H9 (cell line): Measurements from ENCODE around the gene RNU1-4. TPM values are rescaled to one million over a fixed set of nuclear protein-coding genes. Genes with fewer than 3 reads are reported as not detected.
"Not testable (repeated sequence)": the region's sequence is repeated elsewhere in the genome, so short reads cannot be mapped to it uniquely, and the experiment has no call there.

Experiments
- DNase-seq: peaks from one replicate; pipeline ENCODE4 v3.0.0-alpha.2; 2017
- H2AFZ ChIP-seq: one replicate; pipeline ENCODE4 v1.6.1; 2013; ENCODE audit warnings: mild to moderate bottlenecking, low read length, control low read depth, moderate library complexity
- H2AK5ac ChIP-seq: 2 replicates; pipeline ENCODE4 v1.6.1; 2013; ENCODE audit warnings: low read length, control low read depth, mixed read lengths; ENCODE audit not compliant: insufficient read length
- H2BK120ac ChIP-seq: one replicate; pipeline ENCODE4 v1.6.1; 2013; ENCODE audit warnings: low read depth, mild to moderate bottlenecking, low read length, control low read depth, inconsistent platforms; ENCODE audit not compliant: poor library complexity, severe bottlenecking
- H2BK12ac ChIP-seq: 2 replicates; pipeline ENCODE4 v1.6.1; 2013; ENCODE audit warnings: low read length, control low read depth, mixed read lengths, low read depth; ENCODE audit not compliant: insufficient read length
- H2BK15ac ChIP-seq: 2 replicates; pipeline ENCODE4 v1.6.1; 2013; ENCODE audit warnings: low read depth, low read length, control low read depth
- H2BK20ac ChIP-seq: one replicate; pipeline ENCODE4 v1.6.1; 2013; ENCODE audit warnings: low read depth, mild to moderate bottlenecking, low read length, control low read depth, inconsistent platforms; ENCODE audit not compliant: poor library complexity, severe bottlenecking
- H2BK5ac ChIP-seq: 2 replicates; pipeline ENCODE4 v1.6.1; 2013; ENCODE audit warnings: low read length, control low read depth, mixed read lengths; ENCODE audit not compliant: insufficient read length
- H3K14ac ChIP-seq: 2 replicates; pipeline ENCODE4 v1.6.1; 2013; ENCODE audit warnings: low read length, control low read depth; ENCODE audit not compliant: insufficient read depth
- H3K18ac ChIP-seq: 2 replicates; pipeline ENCODE4 v1.6.1; 2013; ENCODE audit warnings: low read depth, mild to moderate bottlenecking, mixed read lengths, low read length, control low read depth; ENCODE audit not compliant: insufficient read length
- H3K23ac ChIP-seq: 2 replicates; pipeline ENCODE4 v1.6.1; 2013; ENCODE audit warnings: low read length, control low read depth, mixed read lengths, low read depth; ENCODE audit not compliant: insufficient read length
- H3K23me2 ChIP-seq: 2 replicates; pipeline ENCODE4 v1.6.1; 2013; ENCODE audit warnings: low read depth, mild to moderate bottlenecking, mixed read lengths, low read length, control low read depth; ENCODE audit not compliant: insufficient read length, poor library complexity, severe bottlenecking
- H3K27ac ChIP-seq: 2 replicates; pipeline ENCODE4 v1.5.1; 2013; ENCODE audit warnings: low read length, control low read depth, mixed read lengths, low read depth; ENCODE audit not compliant: insufficient read length
- H3K27me3 ChIP-seq: 2 replicates; pipeline ENCODE4 v1.6.1; 2013; ENCODE audit warnings: low read length, control low read depth, inconsistent platforms; ENCODE audit not compliant: insufficient read depth
- H3K4ac ChIP-seq: 2 replicates; pipeline ENCODE4 v1.6.1; 2013; ENCODE audit warnings: low read depth, mild to moderate bottlenecking, control low read depth, inconsistent platforms, low read length, moderate library complexity
- H3K4me1 ChIP-seq: 2 replicates; pipeline ENCODE4 v1.6.1; 2013; ENCODE audit warnings: low read length, control low read depth, inconsistent platforms; ENCODE audit not compliant: insufficient read depth
- H3K4me2 ChIP-seq: 2 replicates; pipeline ENCODE4 v1.6.1; 2013; ENCODE audit warnings: low read length, control low read depth, mixed read lengths; ENCODE audit not compliant: insufficient read length, insufficient read depth
- H3K56ac ChIP-seq: 2 replicates; pipeline ENCODE4 v1.6.1; 2013; ENCODE audit warnings: low read depth, mild to moderate bottlenecking, mixed read lengths, low read length, control low read depth; ENCODE audit not compliant: insufficient read length
- H3K79me1 ChIP-seq: 2 replicates; pipeline ENCODE4 v1.6.1; 2013; ENCODE audit warnings: low read depth, mild to moderate bottlenecking, moderate library complexity, low read length, control low read depth, inconsistent platforms; ENCODE audit not compliant: insufficient read depth, poor library complexity, severe bottlenecking
- H3K79me2 ChIP-seq: 2 replicates; pipeline ENCODE4 v1.6.1; 2013; ENCODE audit warnings: low read length, control low read depth, inconsistent platforms; ENCODE audit not compliant: insufficient read depth
- H3K9ac ChIP-seq: 2 replicates; pipeline ENCODE4 v1.6.1; 2013; ENCODE audit warnings: low read length, control low read depth, mixed read lengths; ENCODE audit not compliant: insufficient read length; ENCODE audit errors: extremely low read depth
- H3K9me3 ChIP-seq: one replicate; pipeline ENCODE4 v1.6.1; 2013; ENCODE audit warnings: low read depth, low read length, inconsistent platforms; ENCODE audit not compliant: control insufficient read depth
- H3T11ph ChIP-seq: one replicate; pipeline ENCODE4 v1.6.1; 2013; ENCODE audit warnings: mild to moderate bottlenecking, low read length, control low read depth, inconsistent platforms
- H4K20me1 ChIP-seq: one replicate; pipeline ENCODE4 v1.6.1; 2013; ENCODE audit not compliant: control insufficient read depth, insufficient read length, insufficient read depth
- H4K5ac ChIP-seq: 2 replicates; pipeline ENCODE4 v1.6.1; 2013; ENCODE audit warnings: low read depth, mild to moderate bottlenecking, mixed read lengths, low read length, control low read depth; ENCODE audit not compliant: insufficient read length
- H4K8ac ChIP-seq: replicated peaks from 2 replicates; pipeline ENCODE4 v1.6.1; 2013; ENCODE audit warnings: low read length, control low read depth, mixed read lengths, low read depth; ENCODE audit not compliant: insufficient read length
- H4K91ac ChIP-seq: 2 replicates; pipeline ENCODE4 v1.6.1; 2013; ENCODE audit warnings: low read depth, mild to moderate bottlenecking, moderate library complexity, mixed read lengths, low read length, control low read depth; ENCODE audit not compliant: insufficient read length
- H3K27ac Mint-ChIP-seq, 3 experiments: 2 replicates in 2 of 3; 3 replicates in 1 of 3; pipeline ENCODE4 v1.8.0; 2020 to 2021; ENCODE audit warnings: mixed read lengths in 3 of 3, mild to moderate bottlenecking in 1 of 3, moderate library complexity in 1 of 3
- H3K27me3 Mint-ChIP-seq: 2 replicates; pipeline ENCODE4 v1.8.0; 2021; ENCODE audit warnings: low read depth, mild to moderate bottlenecking, moderate library complexity, mixed read lengths
- H3K36me3 Mint-ChIP-seq, 3 experiments: 2 replicates in 2 of 3; 3 replicates in 1 of 3; pipeline ENCODE4 v1.8.0; 2020 to 2021; ENCODE audit warnings: low read depth in 3 of 3, mixed read lengths in 3 of 3; ENCODE audit not compliant: insufficient read depth in 1 of 3
- H3K4me1 Mint-ChIP-seq, 2 experiments: 2 replicates each; pipeline ENCODE4 v1.8.0; 2020; ENCODE audit warnings: mixed read lengths in 2 of 2
- H3K4me3 Mint-ChIP-seq, 2 experiments: 2 replicates in 1 of 2; 3 replicates in 1 of 2; pipeline ENCODE4 v1.8.0; 2020 to 2021; ENCODE audit warnings: mild to moderate bottlenecking in 2 of 2, mixed read lengths in 2 of 2, moderate library complexity in 1 of 2
- H3K9me3 Mint-ChIP-seq, 2 experiments: 2 replicates in 1 of 2; 3 replicates in 1 of 2; pipeline ENCODE4 v1.8.0; 2020; ENCODE audit warnings: mild to moderate bottlenecking in 2 of 2, mixed read lengths in 2 of 2, moderate library complexity in 1 of 2
- WGBS: extraction: QIAGEN DNeasy Blood & Tissue Kit; methylation state at CpG from one replicate; pipeline ENCODE4 v1.1.7; 2013; ENCODE audit warnings: missing lambda C conversion rate, low lambda C conversion rate, mixed read lengths; ENCODE audit not compliant: insufficient read length; ENCODE audit errors: extremely low coverage; 5-methylcytosine and 5-hydroxymethylcytosine counted together
- long read RNA-seq: library from polyadenylated mRNA; unstranded; transcript quantifications from one replicate; pipeline ENCODE4 v2.0.0, GENCODE V29; 2020
- total RNA-seq: library from RNA; stranded (reverse); gene quantifications from 2 replicates; pipeline ENCODE4 v1.2.1, GENCODE V29; 2021

The RNU1-4 gene
- total RNA-seq, result 1,874 and 2,051 TPM in 2 replicates
- long read RNA-seq, result 0 reads

- not testable (repeated sequence) for H3K4me1 Mint-ChIP-seq, H3K27ac Mint-ChIP-seq
Observed at GRCh38 chr1:16740047-16740964, at the start of gene RNU1-4. Gene RNU1-4 (plus strand): TSS chr1:16740516.

GRCh38 chr1:16690971-16691682 lies 49.2 kb upstream of the RNU1-4 start:
- H2BK120ac ChIP-seq, H3K4me1 ChIP-seq, H3K27ac Mint-ChIP-seq, H3K4me1 Mint-ChIP-seq, H4K20me1 ChIP-seq, H3K9me3 ChIP-seq, H3K79me1 ChIP-seq, H3K4me3 Mint-ChIP-seq, H3K36me3 Mint-ChIP-seq, H3K79me2 ChIP-seq, H3K9ac ChIP-seq, H4K91ac ChIP-seq, H3K4me2 ChIP-seq, H2BK5ac ChIP-seq, H3K27ac ChIP-seq, H2AFZ ChIP-seq, H3K27me3 ChIP-seq, H4K8ac ChIP-seq, H3K9me3 Mint-ChIP-seq, H3K14ac ChIP-seq, H3K4ac ChIP-seq, DNase-seq, H2AK5ac ChIP-seq, H3T11ph ChIP-seq, H3K27me3 Mint-ChIP-seq, H2BK20ac ChIP-seq, H2BK12ac ChIP-seq, H3K23me2 ChIP-seq, H3K18ac ChIP-seq, H4K5ac ChIP-seq, H2BK15ac ChIP-seq, H3K23ac ChIP-seq, H3K56ac ChIP-seq: not testable (repeated sequence)
- no CpG with 5 or more reads among the region's 13 CpGs for WGBS

More at GRCh38 chr1:16740047-16740964, at the start of gene RNU1-4:
- H3K79me2 ChIP-seq, H2AK5ac ChIP-seq, H3K4ac ChIP-seq, H4K8ac ChIP-seq, H3K27me3 ChIP-seq, H3K9me3 ChIP-seq, H3K27me3 Mint-ChIP-seq, H3T11ph ChIP-seq, H3K56ac ChIP-seq, H3K23ac ChIP-seq, H2BK20ac ChIP-seq, H3K4me1 ChIP-seq, H2BK15ac ChIP-seq, H3K4me2 ChIP-seq, H4K20me1 ChIP-seq, H3K18ac ChIP-seq, H3K36me3 Mint-ChIP-seq, H3K9me3 Mint-ChIP-seq, H4K5ac ChIP-seq, H2AFZ ChIP-seq, H2BK12ac ChIP-seq, H3K9ac ChIP-seq, H3K79me1 ChIP-seq, H4K91ac ChIP-seq, H3K4me3 Mint-ChIP-seq, H3K27ac ChIP-seq, H3K23me2 ChIP-seq, H2BK120ac ChIP-seq, H2BK5ac ChIP-seq, H3K14ac ChIP-seq, DNase-seq: not testable (repeated sequence)
- WGBS, result no CpG with 5 or more reads among the region's 46 CpGs
